Pons (tissue), 1 donor: ENCODE measurements around the gene SNRK.

ENCODE experiments used
- DNase-seq: peaks from one replicate; pipeline ENCODE4 v3.0.0-alpha.2; 2016; ENCODE audit warnings: low spot score

Gene SNRK

GRCh38 chr3:43268636-43269035 lies 17.7 kb upstream of the SNRK start:
- DNase-seq: no peak

- no peak for DNase-seq
These were observed 16.3 kb upstream of the SNRK start for GRCh38 chr3:43270078-43270477.

- DNase-seq: peak; percentile 67
These were observed 12.9 kb upstream of the SNRK start for GRCh38 chr3:43273416-43273815.

GRCh38 chr3:43279082-43279481 lies 7.3 kb upstream of the SNRK start:
- DNase-seq: no peak

GRCh38 chr3:43279532-43279931 lies 6.8 kb upstream of the SNRK start:
- no peak for DNase-seq

GRCh38 chr3:43281020-43281419 lies 5.3 kb upstream of the SNRK start:
- DNase-seq: no peak

- DNase-seq: no peak
These were observed 2.2 kb upstream of the SNRK start for GRCh38 chr3:43284171-43284570.

- no peak for DNase-seq
These were observed 696 bp upstream of the SNRK start for GRCh38 chr3:43285644-43286043.

- DNase-seq: peak; percentile 30
These were observed 630 bp downstream of the SNRK start for GRCh38 chr3:43286841-43287499.

GRCh38 chr3:43287500-43287873 lies 1.1 kb downstream of the SNRK start:
- no peak for DNase-seq

GRCh38 chr3:43288366-43288765 lies 2.0 kb downstream of the SNRK start:
- DNase-seq: peak; percentile 36

- no peak for DNase-seq
These were observed 2.5 kb downstream of the SNRK start for GRCh38 chr3:43288850-43289249.

- no peak for DNase-seq
These were observed 3.1 kb downstream of the SNRK start for GRCh38 chr3:43289401-43289800.

GRCh38 chr3:43289841-43290470 lies 3.6 kb downstream of the SNRK start:
- no peak for DNase-seq

GRCh38 chr3:43290956-43291355 lies 4.6 kb downstream of the SNRK start:
- DNase-seq: no peak

- DNase-seq: no peak
These were observed 5.2 kb downstream of the SNRK start for GRCh38 chr3:43291546-43291945.

GRCh38 chr3:43294975-43295374 lies 8.6 kb downstream of the SNRK start:
- DNase-seq: no peak

GRCh38 chr3:43296565-43296964 lies 10.2 kb downstream of the SNRK start:
- peak; percentile 56 for DNase-seq

- no peak for DNase-seq
These were observed 12.0 kb downstream of the SNRK start for GRCh38 chr3:43298292-43298691.

GRCh38 chr3:43298761-43299160 lies 12.4 kb downstream of the SNRK start:
- DNase-seq: no peak

- no peak for DNase-seq
These were observed 16.0 kb downstream of the SNRK start for GRCh38 chr3:43302116-43302880.

- DNase-seq: no peak
These were observed 17.8 kb downstream of the SNRK start for GRCh38 chr3:43304126-43304525.

GRCh38 chr3:43307226-43307625 lies 20.9 kb downstream of the SNRK start:
- DNase-seq: no peak
